GM19328 (cell line): ENCODE measurements around the gene CALML6.

Experiments
- ATAC-seq: cut with Tn5 transposase; IDR thresholded peaks from one replicate; pipeline ENCODE4 v1.9.1; 2021; ENCODE audit warnings: mild to moderate bottlenecking, moderate library complexity; ENCODE audit not compliant: unreplicated experiment

The CALML6 gene

DNA sequence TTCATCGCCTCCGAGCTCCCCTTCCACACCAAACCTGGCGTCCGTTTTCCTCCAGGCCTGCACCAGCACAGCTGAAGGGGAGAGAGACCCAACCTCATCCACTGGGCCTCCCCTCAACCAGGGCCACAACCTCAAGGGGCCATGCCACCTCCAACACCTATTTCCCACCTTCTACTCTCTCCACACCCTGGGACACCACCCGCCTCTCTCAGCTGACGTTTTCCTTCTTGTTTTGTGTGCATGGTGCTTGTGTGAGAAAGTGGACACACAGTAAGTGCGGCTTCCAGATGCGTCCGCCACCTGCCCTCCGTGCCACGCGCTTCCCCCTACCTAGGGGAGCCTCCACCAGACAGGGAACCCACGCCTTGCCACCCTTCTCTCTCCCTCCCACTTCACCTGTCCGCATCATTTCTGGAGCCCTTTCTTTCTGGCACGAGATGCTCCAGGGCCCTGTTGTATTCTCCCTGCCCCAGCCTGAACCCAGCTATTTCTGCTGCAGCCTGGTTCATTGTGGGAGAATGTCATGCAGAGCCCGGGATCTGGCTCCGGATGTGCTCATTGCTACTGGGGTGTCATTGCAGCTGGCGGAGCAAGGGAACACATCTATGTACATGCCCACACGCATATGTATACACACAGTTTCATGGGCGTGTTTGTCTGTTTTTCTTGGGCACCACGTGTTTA is 22.8 kb upstream of the CALML6 start:
- no peak for ATAC-seq

- no peak for ATAC-seq
These were observed 22.3 kb upstream of the CALML6 start for GRCh38 chr1:1892763-1893120.

DNA sequence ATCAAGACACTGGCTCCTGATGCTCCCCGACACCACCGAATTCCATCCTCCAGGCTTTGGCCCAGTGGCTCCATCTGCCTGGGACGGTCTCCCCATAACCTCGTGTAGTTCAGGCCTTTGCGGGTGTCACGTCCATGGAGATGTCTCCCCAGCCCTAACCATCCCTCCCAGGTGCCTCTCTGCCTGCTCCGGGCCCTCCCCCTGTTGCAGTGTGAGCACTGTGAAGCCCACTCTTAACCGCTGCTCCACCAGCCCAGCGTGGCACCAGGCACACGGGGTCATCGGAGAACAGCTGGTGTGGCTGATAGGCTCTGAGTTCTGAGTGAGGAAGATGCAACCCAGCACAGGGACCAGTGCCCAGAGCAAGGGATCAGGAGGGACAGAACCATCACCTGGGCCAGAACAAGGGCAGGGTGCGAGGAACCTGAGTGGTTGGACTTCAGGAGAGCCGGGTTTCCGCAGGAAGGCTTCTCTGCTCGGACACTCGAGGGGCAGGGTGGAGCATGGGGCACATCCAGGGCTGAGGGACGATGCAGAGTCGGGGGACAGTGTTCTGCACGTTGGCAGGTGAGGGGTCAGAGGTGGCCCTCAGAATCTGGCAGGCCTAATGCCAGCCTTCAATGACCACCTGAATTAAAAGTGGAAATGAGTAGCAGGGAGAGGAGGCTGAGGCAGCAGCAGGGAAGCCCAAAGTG is 21.6 kb upstream of the CALML6 start:
- ATAC-seq, result no peak

DNA sequence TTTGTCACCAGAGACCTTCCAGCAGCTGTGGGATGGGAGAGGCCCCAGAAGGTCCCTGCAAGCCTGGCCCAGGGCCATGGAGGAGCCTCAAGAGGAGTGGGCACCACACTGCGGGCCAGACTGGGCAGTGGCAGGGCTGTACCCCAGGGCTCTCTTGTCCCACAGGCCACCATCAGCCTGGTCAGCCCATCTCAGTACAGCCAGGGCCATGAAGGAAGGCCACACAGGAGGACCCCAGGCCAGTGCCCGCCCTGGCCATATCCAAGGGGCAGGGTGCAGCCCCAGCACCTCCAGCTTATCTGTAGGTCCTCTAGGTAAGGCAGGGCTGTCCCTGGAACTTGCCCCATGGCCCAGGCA is 21.1 kb upstream of the CALML6 start:
- ATAC-seq, result no peak

DNA sequence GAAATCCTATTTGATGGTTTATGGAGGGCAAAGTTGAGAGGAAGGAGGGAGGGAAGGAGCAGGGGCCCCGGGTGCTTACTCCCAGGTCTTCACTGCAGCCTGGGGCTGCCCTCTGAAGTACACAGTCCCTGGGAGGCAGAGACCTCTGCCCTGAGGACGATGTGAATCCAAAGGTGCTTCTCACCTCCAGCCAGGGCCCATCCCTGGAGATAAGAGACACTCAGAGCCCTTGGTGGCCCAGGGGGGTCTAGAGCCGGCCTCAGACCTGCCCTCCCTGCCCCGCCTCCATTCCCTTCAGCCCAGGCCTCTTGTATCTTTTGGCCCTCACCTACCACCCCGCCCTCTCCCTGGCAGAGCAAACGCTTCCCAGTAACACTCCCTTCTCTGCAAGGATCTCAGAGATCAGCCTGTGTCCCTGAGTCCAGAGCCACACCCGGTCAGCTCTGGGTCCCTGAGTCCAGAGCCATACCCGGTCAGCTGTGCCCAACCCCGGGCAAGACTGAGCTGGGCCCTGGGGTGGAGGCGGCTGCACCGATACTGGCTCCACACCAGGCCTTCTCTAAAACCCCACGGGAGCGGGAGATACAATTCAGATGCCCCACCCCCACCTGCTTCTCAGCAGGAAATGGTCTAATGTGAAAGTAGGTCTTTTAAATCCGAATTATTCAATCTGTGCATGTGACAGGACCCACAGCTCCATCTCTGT is 20.6 kb upstream of the CALML6 start:
- no peak for ATAC-seq

DNA sequence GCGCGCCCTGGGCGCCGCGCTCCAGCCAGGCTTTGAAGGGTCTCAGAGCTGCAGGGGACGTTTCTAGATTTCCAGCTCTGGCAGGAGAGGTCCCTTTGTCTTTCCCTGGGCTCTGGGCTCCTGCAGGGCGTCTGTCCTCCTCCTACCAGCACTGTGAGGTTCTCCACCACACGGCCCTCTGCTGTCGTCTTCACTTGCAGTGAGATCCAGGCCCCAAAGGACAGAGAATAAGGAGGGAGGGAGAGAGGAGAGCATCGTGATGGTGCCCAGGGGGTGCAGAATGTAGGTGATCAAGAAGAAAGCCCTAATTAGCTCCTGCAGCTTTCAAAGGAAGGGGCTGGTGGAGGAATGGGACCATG is 20.0 kb upstream of the CALML6 start:
- ATAC-seq, result no peak

GRCh38 chr1:1895456-1896336 is 19.4 kb upstream of the CALML6 start:
- no peak for ATAC-seq

DNA sequence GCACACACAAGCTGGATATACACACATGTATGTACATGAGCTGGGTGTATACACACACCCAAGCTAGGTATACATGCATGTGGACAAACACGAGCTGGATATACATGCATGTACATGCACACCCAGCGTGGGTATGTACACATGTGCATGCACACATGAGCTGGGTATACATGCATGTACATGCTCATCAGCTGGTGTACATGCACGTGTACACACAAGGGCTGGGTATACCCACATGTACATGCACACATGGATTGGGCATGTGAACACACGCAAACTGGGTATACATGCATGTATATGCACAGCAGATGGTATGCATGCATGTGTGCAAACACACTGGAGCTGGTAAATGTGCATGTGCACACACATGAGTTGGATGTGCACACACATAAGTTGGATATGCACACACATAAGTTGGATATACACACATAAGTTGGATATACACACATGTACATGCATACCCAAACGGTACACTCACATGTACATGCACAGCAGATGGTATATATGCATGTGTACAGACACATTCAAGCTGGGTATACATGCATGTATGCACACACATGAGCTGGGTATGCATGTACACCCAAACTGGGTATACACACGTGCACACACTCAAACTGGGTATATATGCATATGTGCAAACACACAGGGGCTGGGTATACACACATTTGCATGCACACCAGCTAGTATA is 16.7 kb upstream of the CALML6 start:
- ATAC-seq, result no peak

DNA sequence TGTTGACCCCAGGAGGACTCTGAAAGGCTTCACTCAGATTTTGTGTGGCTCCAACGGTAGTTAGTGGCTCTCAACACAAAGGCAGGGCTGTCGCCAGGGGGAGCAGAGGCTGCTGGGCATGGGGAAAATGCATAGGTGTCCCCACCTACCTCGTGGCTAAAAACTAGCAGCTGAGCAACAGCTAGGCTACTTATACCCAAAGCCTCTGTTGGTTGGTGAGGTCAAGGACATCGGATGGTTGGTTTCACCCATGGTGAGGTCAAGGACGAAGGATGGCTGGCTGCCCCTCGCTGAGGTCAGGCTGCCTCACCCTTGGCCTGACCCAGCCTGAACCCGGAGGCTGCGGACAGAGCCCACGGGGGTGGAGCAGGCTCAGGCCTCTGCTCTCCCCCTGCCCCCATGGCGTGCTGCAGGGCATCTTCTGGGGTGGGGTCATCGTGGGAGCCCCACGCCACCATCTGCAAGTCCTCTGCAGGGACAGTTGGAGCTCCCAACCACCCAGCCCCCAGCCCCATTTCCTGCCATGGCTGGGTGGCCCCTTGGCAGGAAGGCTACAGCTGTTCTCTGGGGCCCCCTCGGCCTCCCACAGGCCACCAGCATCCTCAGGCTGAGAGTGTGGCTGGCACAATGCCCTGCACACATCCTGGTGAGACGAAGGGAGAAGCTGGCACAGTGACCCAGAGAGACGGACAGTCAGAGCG is 15.6 kb upstream of the CALML6 start:
- ATAC-seq, result no peak

GRCh38 chr1:1899967-1900327 is 15.1 kb upstream of the CALML6 start:
- no peak for ATAC-seq

- no peak for ATAC-seq
These were observed 14.0 kb upstream of the CALML6 start for GRCh38 chr1:1900883-1901640.

GRCh38 chr1:1901641-1902294 is 13.3 kb upstream of the CALML6 start:
- ATAC-seq, result no peak

DNA sequence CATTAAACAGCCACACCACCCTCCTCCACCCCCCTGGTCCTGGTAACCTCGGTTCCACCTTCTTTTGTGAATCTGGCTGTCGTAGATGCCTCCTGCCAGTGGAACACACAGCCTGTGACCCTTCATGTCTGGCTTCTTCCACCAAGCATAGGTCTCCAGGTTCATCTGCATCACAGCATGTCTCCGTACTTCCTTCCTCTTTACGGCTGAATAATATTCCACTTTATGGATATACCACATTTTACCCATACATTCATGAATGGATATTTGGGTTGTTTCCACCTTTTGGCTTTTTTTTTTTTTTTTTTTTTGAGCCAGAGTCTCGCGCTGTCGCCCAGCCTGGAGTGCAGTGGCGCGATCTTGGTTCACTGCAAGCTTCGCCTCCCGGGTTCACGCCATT is 11.8 kb upstream of the CALML6 start:
- ATAC-seq, result no peak

DNA sequence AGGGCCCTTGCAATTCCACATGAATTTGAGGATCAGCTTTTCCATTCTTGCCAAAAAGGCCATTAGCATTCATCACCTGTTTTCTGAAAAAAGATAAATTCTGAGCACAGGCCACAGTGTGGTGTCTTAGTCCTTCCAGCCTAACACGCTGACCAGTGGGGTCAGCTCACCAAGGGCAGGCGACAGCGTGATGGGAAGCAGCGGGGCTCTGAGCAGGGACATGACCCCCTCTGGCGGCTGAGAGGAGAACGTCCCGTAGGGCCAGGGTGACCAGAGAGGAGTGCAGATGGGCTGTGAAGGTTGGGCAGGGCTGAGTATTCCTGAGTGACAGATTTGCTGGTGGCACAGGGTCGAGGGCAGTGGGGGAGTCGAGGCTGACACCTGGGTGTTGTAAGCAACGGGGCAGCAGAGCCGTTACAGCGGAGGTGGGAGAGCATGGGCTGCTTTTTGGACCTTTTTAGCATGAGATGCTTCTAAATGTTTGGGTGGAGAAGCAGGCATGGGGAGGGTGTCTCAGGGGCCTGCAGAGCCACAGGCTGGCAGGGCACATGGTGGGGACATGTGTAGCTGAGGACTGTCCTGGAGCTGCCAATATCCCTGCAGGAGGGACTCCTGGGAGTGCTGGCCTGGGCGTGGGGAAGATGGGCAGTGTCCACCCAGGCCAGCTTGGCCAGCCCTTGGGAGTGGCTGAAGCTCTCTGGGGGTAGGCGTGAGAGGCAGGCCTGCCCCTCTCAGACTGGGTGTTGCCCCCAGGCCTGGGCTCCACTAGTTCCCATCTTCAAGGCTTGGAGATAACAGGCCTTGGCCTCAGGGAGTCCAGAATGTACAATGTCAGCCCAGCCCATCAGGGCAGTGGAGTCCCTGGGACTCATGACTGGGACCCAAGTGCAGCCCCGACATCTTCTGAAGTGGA is 8.6 kb upstream of the CALML6 start:
- no peak for ATAC-seq

GRCh38 chr1:1907098-1907736 is 7.8 kb upstream of the CALML6 start:
- ATAC-seq, result no peak

GRCh38 chr1:1908506-1908791 is 6.6 kb upstream of the CALML6 start:
- ATAC-seq, result no peak

GRCh38 chr1:1910033-1910465 is 5.0 kb upstream of the CALML6 start:
- no peak for ATAC-seq
